Mucosa of stomach (tissue), 1 donor: Measurements from ENCODE around the gene ELOVL2.

ENCODE experiments used
- H3K27me3 ChIP-seq: one replicate; pipeline ENCODE4 v1.7.0; 2013; ENCODE audit warnings: mild to moderate bottlenecking, low read length; ENCODE audit not compliant: control insufficient read depth, insufficient read depth
- H3K36me3 ChIP-seq: one replicate; pipeline ENCODE4 v1.7.0; 2013; ENCODE audit warnings: low read length; ENCODE audit not compliant: control insufficient read depth, insufficient read depth
- H3K4me1 ChIP-seq: one replicate; pipeline ENCODE4 v1.7.0; 2013; ENCODE audit warnings: mild to moderate bottlenecking, low read length; ENCODE audit not compliant: control insufficient read depth, insufficient read depth
- H3K4me3 ChIP-seq: one replicate; pipeline ENCODE4 v1.7.0; 2013; ENCODE audit warnings: low read length
- H3K9ac ChIP-seq: one replicate; pipeline ENCODE4 v1.7.0; 2013; ENCODE audit warnings: mild to moderate bottlenecking, low read length, moderate library complexity
- H3K9me3 ChIP-seq: one replicate; pipeline ENCODE4 v1.7.0; 2013; ENCODE audit warnings: mild to moderate bottlenecking, low read length, moderate library complexity; ENCODE audit not compliant: control insufficient read depth
- donor health status: Pancreatic carcinoma.

Gene ELOVL2

GRCh38 chr6:11054722-11055121, 10.6 kb upstream of the ELOVL2 start:
- H3K9ac ChIP-seq = no peak overlapping the region
- H3K27me3 ChIP-seq = no peaks in the 10 kb centered on the region
- no peak overlapping the region for H3K4me3 ChIP-seq
- H3K9me3 ChIP-seq = no peaks in the 10 kb centered on the region
- no peaks in the 10 kb centered on the region for H3K36me3 ChIP-seq
- H3K4me1 ChIP-seq = no peaks in the 10 kb centered on the region

GRCh38 chr6:11053307-11053706, 9.2 kb upstream of the ELOVL2 start:
- H3K9ac ChIP-seq = no peak overlapping the region
- no peaks in the 10 kb centered on the region for H3K9me3 ChIP-seq
- no peaks in the 10 kb centered on the region for H3K4me1 ChIP-seq
- no peak overlapping the region for H3K4me3 ChIP-seq
- H3K36me3 ChIP-seq = no peaks in the 10 kb centered on the region
- H3K27me3 ChIP-seq = peaks cover 6% of the 10 kb centered on the region

GRCh38 chr6:11050731-11051130, 6.6 kb upstream of the ELOVL2 start:
- Histone ChIP-seq H3K27me3 (peaks cover 21% of the 10 kb centered on the region), H3K4me1 (no peaks in the 10 kb centered on the region), H3K36me3 (no peaks in the 10 kb centered on the region), H3K9me3 (no peaks in the 10 kb centered on the region), H3K9ac (no peak overlapping the region), H3K4me3 (no peak overlapping the region)

- Histone ChIP-seq H3K9me3 (no peaks in the 10 kb centered on the region), H3K27me3 (peaks cover 57% of the 10 kb centered on the region), H3K4me1 (no peaks in the 10 kb centered on the region), H3K9ac (no peak overlapping the region), H3K4me3 (no peak overlapping the region), H3K36me3 (no peaks in the 10 kb centered on the region)
Observed at GRCh38 chr6:11044712-11045167, 635 bp upstream of the ELOVL2 start.

DNA sequence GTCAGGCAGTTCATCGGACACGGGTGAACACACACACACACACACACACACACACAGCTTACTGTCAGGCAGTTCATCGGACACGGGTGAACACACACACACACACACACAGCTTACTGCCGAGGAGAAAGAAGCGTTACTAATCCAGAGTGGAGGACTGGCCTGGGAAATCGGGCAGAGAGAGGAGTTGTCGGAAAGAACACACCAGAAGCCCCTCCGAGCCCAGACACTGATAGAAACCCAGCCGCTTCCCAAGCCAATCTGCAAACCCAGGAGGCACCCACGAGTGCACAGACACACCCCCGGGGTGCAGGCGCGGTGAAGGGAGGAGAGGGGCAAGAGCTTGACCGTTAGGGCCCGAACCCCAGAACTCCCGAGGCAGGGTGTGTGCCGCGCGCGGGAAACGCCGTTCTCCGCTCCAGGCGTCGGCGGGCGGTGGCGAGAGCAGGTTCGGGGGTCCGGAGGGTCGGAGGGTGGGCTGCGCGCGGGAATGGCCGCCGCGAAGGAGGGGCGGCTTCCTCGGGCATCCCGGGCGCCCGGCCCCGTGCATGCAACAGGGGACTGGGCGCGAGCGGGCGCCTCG, 636 bp downstream of the ELOVL2 start:
- Histone ChIP-seq H3K9ac (no peak overlapping the region), H3K36me3 (no peaks in the 10 kb centered on the region), H3K9me3 (no peaks in the 10 kb centered on the region), H3K27me3 (peaks cover 51% of the 10 kb centered on the region), H3K4me3 (no peak overlapping the region), H3K4me1 (no peaks in the 10 kb centered on the region)

GRCh38 chr6:11042750-11043377, 1.2 kb downstream of the ELOVL2 start:
- peaks cover 47% of the 10 kb centered on the region for H3K27me3 ChIP-seq
- H3K4me3 ChIP-seq = no peak overlapping the region

DNA sequence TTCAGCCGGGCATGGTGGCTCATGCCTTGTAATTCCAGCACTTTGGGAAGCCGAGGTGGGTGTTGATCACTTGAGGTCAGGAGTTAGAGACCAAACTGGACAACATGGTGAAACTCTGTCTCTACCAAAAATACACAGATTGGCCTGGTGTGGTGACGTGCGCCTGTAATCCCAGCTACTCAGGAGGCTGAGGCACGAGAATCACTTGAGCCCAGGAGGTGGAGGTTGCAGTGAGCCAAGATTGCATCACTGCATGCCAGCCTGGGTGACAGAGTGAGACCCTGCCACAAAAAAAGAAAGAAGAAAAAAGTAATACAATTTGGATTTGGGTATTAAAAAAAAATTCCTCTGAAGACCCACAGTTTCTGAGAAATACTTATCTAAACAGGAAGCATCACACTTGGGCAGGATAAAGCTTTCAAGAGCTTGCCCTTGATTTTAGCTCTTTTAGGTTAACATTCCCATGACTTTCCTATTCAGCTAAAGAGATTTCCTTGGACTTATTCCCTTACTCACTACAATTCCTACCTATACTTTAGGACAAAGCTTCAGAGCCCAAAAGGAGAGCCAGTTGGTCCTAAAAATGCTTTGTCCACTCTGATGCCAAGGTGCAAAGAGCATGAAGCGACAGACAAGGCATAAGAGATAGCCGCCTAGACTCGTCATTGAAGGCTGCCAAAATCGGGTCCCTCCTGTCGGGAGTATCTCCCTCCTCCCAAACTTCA, 1.9 kb downstream of the ELOVL2 start:
- H3K27me3 ChIP-seq = peaks cover 45% of the 10 kb centered on the region
- H3K9me3 ChIP-seq = no peaks in the 10 kb centered on the region
- no peaks in the 10 kb centered on the region for H3K4me1 ChIP-seq
- no peak overlapping the region for H3K9ac ChIP-seq
- H3K4me3 ChIP-seq = no peak overlapping the region
- no peaks in the 10 kb centered on the region for H3K36me3 ChIP-seq

More at GRCh38 chr6:11042750-11043377, 1.2 kb downstream of the ELOVL2 start:
- Histone ChIP-seq H3K9me3 (no peaks in the 10 kb centered on the region), H3K36me3 (no peaks in the 10 kb centered on the region), H3K4me1 (no peaks in the 10 kb centered on the region), H3K9ac (no peak overlapping the region)

DNA sequence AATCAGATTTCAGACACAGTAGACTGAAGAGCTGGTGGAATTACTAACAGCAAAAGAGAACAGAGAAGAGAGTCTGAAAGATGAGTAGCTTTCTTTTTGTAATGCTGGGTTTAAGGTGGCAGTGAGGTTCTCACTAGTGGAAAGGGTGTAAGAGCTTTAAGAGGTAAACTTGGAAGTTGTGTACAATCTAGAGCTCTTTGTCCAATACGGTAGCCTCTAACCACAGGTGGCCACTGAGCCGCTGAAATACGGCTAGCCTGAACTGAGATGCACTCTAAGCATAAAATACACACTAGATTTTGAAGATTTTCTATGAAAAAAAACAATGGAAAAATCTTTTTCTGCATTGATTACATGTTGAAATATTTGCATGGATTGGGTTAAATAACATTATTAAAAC, 4.0 kb downstream of the ELOVL2 start:
- no peaks in the 10 kb centered on the region for H3K9me3 ChIP-seq
- no peaks in the 10 kb centered on the region for H3K36me3 ChIP-seq
- peaks cover 34% of the 10 kb centered on the region for H3K27me3 ChIP-seq
- no peak overlapping the region for H3K4me3 ChIP-seq
- H3K9ac ChIP-seq = no peak overlapping the region
- no peaks in the 10 kb centered on the region for H3K4me1 ChIP-seq

DNA sequence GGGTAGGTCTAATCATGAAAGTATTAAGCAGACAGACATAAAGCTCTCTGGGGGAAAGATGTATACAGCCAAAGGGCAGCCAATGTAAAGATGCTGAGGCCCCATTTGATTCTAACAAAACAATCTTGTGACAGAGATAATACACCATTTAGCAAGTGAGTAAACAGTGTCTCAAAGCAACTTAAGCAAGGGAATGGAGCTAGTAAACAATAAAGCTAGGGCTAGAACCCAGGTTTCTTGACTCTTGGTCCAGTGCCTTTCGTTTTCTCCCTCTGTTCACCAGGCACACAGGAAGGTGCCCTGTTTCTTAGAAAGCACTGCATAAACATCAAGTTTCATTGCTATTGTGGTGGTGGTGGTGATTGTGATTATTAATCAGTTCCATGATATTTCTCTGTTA, 5.1 kb downstream of the ELOVL2 start:
- Histone ChIP-seq H3K9me3 (no peaks in the 10 kb centered on the region), H3K9ac (no peak overlapping the region), H3K27me3 (peaks cover 26% of the 10 kb centered on the region), H3K36me3 (no peaks in the 10 kb centered on the region), H3K4me3 (no peak overlapping the region), H3K4me1 (no peaks in the 10 kb centered on the region)

GRCh38 chr6:11036977-11037430, 7.1 kb downstream of the ELOVL2 start:
- Histone ChIP-seq H3K9ac (no peak overlapping the region), H3K4me3 (no peak overlapping the region), H3K27me3 (peaks cover 7% of the 10 kb centered on the region), H3K4me1 (no peaks in the 10 kb centered on the region), H3K9me3 (no peaks in the 10 kb centered on the region), H3K36me3 (no peaks in the 10 kb centered on the region)

GRCh38 chr6:11036351-11036740, 7.8 kb downstream of the ELOVL2 start:
- peaks cover 4% of the 10 kb centered on the region for H3K27me3 ChIP-seq
- H3K4me3 ChIP-seq = no peak overlapping the region
- no peaks in the 10 kb centered on the region for H3K4me1 ChIP-seq
- H3K36me3 ChIP-seq = no peaks in the 10 kb centered on the region
- no peaks in the 10 kb centered on the region for H3K9me3 ChIP-seq
- no peak overlapping the region for H3K9ac ChIP-seq

GRCh38 chr6:11035616-11036350, 8.3 kb downstream of the ELOVL2 start:
- H3K27me3 ChIP-seq = peaks cover 4% of the 10 kb centered on the region
- no peaks in the 10 kb centered on the region for H3K36me3 ChIP-seq

More at GRCh38 chr6:11035616-11036350, 8.3 kb downstream of the ELOVL2 start:
- Histone ChIP-seq H3K4me1 (no peaks in the 10 kb centered on the region), H3K4me3 (no peak overlapping the region), H3K9me3 (no peaks in the 10 kb centered on the region), H3K9ac (no peak overlapping the region)
